ENCODE data around the gene ZC3H7B. TPM values are rescaled to one million over a fixed set of nuclear protein-coding genes. Genes with fewer than 3 reads are reported as not detected.

The ZC3H7B gene
- polyA plus RNA-seq, 1 donor (not counting 4 experiments of a cell fraction or from before 2014, with no cell fraction given) = 24.2 TPM

DNA sequence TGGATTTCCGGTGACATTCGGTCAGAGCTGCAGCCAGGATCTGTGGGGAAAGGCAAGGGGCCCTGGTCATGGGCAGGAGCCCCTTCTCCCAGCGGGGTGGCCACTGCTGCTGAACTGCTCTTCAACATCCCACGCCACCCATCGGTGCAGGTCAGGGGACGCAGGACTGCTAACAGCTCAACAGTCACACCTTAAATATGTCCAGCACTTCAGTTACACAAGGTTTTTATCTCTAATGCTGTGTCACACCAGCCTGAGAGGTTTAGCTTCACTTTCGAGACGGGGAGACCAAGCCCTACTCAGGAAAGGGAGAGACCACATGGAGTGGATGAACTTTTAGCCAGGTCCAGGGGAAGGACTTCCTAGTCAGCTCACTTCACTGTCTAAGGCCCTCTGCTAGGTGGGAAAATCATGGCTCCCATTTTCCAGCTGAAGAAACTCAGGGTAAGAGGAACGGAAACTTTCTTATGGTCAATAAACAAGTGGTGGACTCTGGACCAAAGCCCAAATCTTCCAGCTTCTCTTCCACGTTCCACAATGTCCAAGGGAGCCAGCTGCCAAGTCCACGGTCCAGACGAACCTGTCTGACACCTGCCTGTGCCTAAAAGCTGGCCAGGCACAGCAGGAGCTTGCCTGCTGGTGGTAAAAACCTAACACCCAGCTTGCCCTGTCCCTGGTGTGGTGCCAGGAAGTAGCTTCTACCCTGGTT, 39.6 kb upstream of the ZC3H7B start:
- dilution Hi-C loops (cut with MboI; ENCODE audit: extremely low pct_ligation_motif_present, low sequenced_read_pairs) = no loop called here
- H3K4me2 ChIP-seq (ENCODE audit: control insufficient read depth, extremely low read depth, insufficient read depth, low read depth, low read length) = no peak overlapping the region
- peaks cover 5% of the 10 kb centered on the region for H4K20me1 ChIP-seq (ENCODE audit: control insufficient read depth, extremely low read depth, insufficient read depth, low read length)
- DNase-seq (ENCODE audit: low read depth, low spot score) (no peak), FAIRE-seq (no peak)
- TF ChIP-seq CTCF (optimal IDR thresholded peaks at IDR 0.05 in 1 of 3, IDR thresholded peaks at IDR 0.05 in 1 of 3, conservative IDR thresholded peaks at IDR 0.05 in 1 of 3; ENCODE audit: extremely low read depth in 1 of 3, insufficient read depth in 2 of 3, low read length in 3 of 3) = no peak
- TF ChIP-seq EZH2 (IDR thresholded peaks at IDR 0.05; ENCODE audit: low read length) = no peak
- H2AFZ ChIP-seq (ENCODE audit: control insufficient read depth, low read length) = no peak overlapping the region
- H3K27me3 ChIP-seq (ENCODE audit: control insufficient read depth, extremely low read depth, insufficient read depth, low read length) = no peaks in the 10 kb centered on the region
- H3K9me1 ChIP-seq (ENCODE audit: control insufficient read depth, extremely low read depth, insufficient read depth, low read length) = peaks cover 4% of the 10 kb centered on the region
- H3K79me2 ChIP-seq (ENCODE audit: control insufficient read depth, insufficient read depth, low read length) = peaks cover 42% of the 10 kb centered on the region
- no peak overlapping the region for H3K27ac ChIP-seq (ENCODE audit: control insufficient read depth, insufficient read depth, low read length)
- H3K9me3 ChIP-seq (ENCODE audit: control insufficient read depth, low read depth, low read length) = no peaks in the 10 kb centered on the region
- peaks cover 74 to 77% of the 10 kb centered on the region in 2 experiments for H3K36me3 ChIP-seq (ENCODE audit: control insufficient read depth in 2 of 2, extremely low read depth in 1 of 2, insufficient read depth in 2 of 2, low read length in 2 of 2)
- H3K4me3 ChIP-seq (ENCODE audit: control insufficient read depth in 2 of 3, extremely low read depth in 1 of 3, insufficient read depth in 2 of 3, low read depth in 1 of 3, low read length in 3 of 3) = no peak overlapping the region
- peaks cover under 1% of the 10 kb centered on the region for H3K4me1 ChIP-seq (ENCODE audit: control insufficient read depth, extremely low read depth, insufficient read depth, low read length)
- no peak overlapping the region for H3K9ac ChIP-seq (ENCODE audit: control insufficient read depth, extremely low read depth, insufficient read depth, low read length)

DNA sequence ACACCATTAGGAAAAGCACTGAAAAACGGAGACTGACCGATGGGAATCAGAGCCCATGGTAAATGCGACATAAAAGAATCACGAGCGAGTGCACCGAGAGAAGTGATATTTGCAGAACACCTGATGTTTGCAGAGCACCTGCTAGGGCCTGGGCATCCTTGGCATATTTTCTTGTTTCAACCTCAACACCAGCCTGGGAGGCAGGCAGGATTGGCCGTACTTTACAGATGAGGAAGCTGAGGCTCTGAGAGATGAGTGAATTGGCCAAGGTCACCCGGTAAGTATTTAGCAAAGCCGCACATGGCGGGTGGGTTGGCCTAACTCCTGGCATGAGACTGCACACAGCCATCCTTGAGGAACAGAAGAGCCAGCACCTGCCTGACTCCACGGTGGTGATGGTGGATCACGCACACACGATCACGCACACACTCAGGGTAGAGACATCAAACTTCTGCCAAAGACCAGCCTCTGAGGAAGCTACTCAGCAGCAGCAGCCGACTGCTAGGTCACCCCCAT, 39.0 kb upstream of the ZC3H7B start:
- Histone ChIP-seq H2AFZ (ENCODE audit: control insufficient read depth, low read length) (no peak overlapping the region), H3K4me1 (ENCODE audit: control insufficient read depth, extremely low read depth, insufficient read depth, low read length) (no peaks in the 10 kb centered on the region), H3K9me1 (ENCODE audit: control insufficient read depth, extremely low read depth, insufficient read depth, low read length) (peaks cover 4% of the 10 kb centered on the region), H3K4me3 (ENCODE audit: control insufficient read depth in 2 of 3, extremely low read depth in 1 of 3, insufficient read depth in 2 of 3, low read depth in 1 of 3, low read length in 3 of 3) (no peak overlapping the region), H3K79me2 (ENCODE audit: control insufficient read depth, insufficient read depth, low read length) (peaks cover 41% of the 10 kb centered on the region), H3K9me3 (ENCODE audit: control insufficient read depth, low read depth, low read length) (no peaks in the 10 kb centered on the region), H3K9ac (ENCODE audit: control insufficient read depth, extremely low read depth, insufficient read depth, low read length) (no peak overlapping the region), H3K36me3 (ENCODE audit: control insufficient read depth in 2 of 2, extremely low read depth in 1 of 2, insufficient read depth in 2 of 2, low read length in 2 of 2) (peaks cover 70 to 72% of the 10 kb centered on the region in 2 experiments), H3K4me2 (ENCODE audit: control insufficient read depth, extremely low read depth, insufficient read depth, low read depth, low read length) (no peak overlapping the region), H3K27ac (ENCODE audit: control insufficient read depth, insufficient read depth, low read length) (no peak overlapping the region), H4K20me1 (ENCODE audit: control insufficient read depth, extremely low read depth, insufficient read depth, low read length) (peaks cover 5% of the 10 kb centered on the region), H3K27me3 (ENCODE audit: control insufficient read depth, extremely low read depth, insufficient read depth, low read length) (no peaks in the 10 kb centered on the region)
- TF ChIP-seq CTCF (optimal IDR thresholded peaks at IDR 0.05 in 1 of 3, IDR thresholded peaks at IDR 0.05 in 1 of 3, conservative IDR thresholded peaks at IDR 0.05 in 1 of 3; ENCODE audit: extremely low read depth in 1 of 3, insufficient read depth in 2 of 3, low read length in 3 of 3) (no peak), EZH2 (IDR thresholded peaks at IDR 0.05; ENCODE audit: low read length) (no peak)
- FAIRE-seq = no peak
- dilution Hi-C loops (cut with MboI; ENCODE audit: extremely low pct_ligation_motif_present, low sequenced_read_pairs) = no loop called here
- no peak for DNase-seq (ENCODE audit: low read depth, low spot score)

Measured in keratinocyte (primary cell).